Measurements from ENCODE around the gene SMARCAD1. TPM values are rescaled to one million over a fixed set of nuclear protein-coding genes. Genes with fewer than 3 reads are reported as not detected.

Gene SMARCAD1
- total and polyA plus RNA-seq, 9 of the 15 experiments (the other 6 are each of a cell fraction or from before 2014, with no cell fraction given): 11.2 to 52.2 (median 34.6) TPM

DNA sequence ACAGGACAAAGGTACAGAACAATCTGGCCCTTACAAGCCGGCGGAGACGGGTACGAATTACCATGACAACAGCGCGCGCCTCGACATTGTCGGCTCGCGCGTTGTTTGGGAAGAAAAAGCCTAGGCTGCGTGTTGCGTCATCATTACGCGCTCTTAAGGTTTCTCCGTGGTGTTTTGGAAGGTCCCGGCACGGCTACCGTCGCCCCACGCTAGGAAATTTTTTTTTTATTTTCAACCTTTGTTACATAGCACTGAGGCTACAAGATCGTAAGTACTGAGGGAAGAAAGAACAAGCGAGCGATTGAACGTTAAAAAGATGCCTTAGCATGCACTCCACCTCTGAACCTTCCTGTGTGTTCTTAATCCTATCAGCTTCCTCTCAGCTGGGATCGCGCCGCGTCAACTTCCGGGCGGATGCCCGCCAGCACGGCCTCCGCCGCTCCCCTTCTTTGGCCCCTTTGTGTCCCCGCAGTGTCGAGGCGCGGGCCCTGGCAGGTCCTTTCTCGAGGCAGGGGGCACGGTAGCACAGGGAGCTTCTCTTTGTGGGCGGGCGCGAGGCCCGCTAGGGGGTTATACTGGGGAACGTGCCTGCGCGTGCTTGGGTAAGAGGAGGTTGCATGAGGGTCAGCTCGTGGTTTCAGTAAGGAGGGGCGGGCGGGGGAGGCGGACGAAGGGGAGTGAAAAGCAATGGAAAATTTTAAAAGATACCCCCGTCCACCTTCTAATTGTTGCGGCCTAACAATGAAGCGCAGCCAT, at the start of gene SMARCAD1 (continued):
- TF ChIP-seq DNMT1 (IDR thresholded peaks at IDR 0.05) (no peak), ILK (tag; IDR thresholded peaks at IDR 0.05; ENCODE audit: borderline replicate concordance, low read depth) (no peak), ZNF764 (CRISPR knock-in tag; IDR thresholded peaks at IDR 0.05; ENCODE audit: low read depth) (no peak), ELF1 (tag; IDR thresholded peaks at IDR 0.05) (peak; percentile 86), TAF15 (IDR thresholded peaks at IDR 0.05; ENCODE audit: low read depth, low read length) (no peak), TFAM (CRISPR knock-in tag; conservative IDR thresholded peaks at IDR 0.05) (no peak), ZNF175 (CRISPR knock-in tag; IDR thresholded peaks at IDR 0.05; ENCODE audit: low read depth) (0 out of 2 replicates have a peak, but pooled peaks have one; percentile 34), SREBF1 (IDR thresholded peaks at IDR 0.05; ENCODE audit: borderline replicate concordance, low read depth, low read length) (no peak), TAF1 (IDR thresholded peaks at IDR 0.05; ENCODE audit: control insufficient read depth, extremely low read depth, insufficient read depth, low read length, severe bottlenecking) (peak; percentile 70), ZBTB1 (CRISPR knock-in tag; IDR thresholded peaks at IDR 0.05; ENCODE audit: borderline replicate concordance, low read depth) (no peak), REST (IDR thresholded peaks at IDR 0.05; ENCODE audit: borderline replicate concordance) (peak; percentile 53), REST (CRISPR knock-in tag; IDR thresholded peaks at IDR 0.05; ENCODE audit: low read depth) (no peak), E2F5 (CRISPR knock-in tag; IDR thresholded peaks at IDR 0.05) (no peak), BMI1 (IDR thresholded peaks at IDR 0.05; ENCODE audit: low read length) (peak; percentile 94)
- TF ChIP-seq, protein P1, sequence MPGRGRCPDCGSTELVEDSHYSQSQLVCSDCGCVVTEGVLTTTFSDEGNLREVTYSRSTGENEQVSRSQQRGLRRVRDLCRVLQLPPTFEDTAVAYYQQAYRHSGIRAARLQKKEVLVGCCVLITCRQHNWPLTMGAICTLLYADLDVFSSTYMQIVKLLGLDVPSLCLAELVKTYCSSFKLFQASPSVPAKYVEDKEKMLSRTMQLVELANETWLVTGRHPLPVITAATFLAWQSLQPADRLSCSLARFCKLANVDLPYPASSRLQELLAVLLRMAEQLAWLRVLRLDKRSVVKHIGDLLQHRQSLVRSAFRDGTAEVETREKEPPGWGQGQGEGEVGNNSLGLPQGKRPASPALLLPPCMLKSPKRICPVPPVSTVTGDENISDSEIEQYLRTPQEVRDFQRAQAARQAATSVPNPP (IDR thresholded peaks at IDR 0.05; ENCODE audit: borderline replicate concordance, insufficient read depth, insufficient read length): no peak

Data from K562 (cell line).